Ovary (tissue), 9 donors: ENCODE measurements around the gene FAM131A. TPM values are rescaled to one million over a fixed set of nuclear protein-coding genes. Genes with fewer than 3 reads are reported as not detected.

Source experiments
- DNase-seq, 5 donors: peaks; one replicate each; pipeline ENCODE4 v3.0.0-alpha.2; 2019 to 2020
- H3K27ac ChIP-seq, 2 donors: fragments of 200-600 bp; one replicate each; pipeline versions ENCODE4 v1.5.1 to v1.8.0; 2019 to 2022
- H3K27me3 ChIP-seq: fragments of 200-600 bp; one replicate; pipeline ENCODE4 v1.8.0; 2022
- H3K36me3 ChIP-seq: fragments of 200-600 bp; sonication (generic); one replicate; pipeline ENCODE4 v1.5.1; 2019
- H3K4me1 ChIP-seq: one replicate; pipeline ENCODE4 v1.8.1; 2013; ENCODE audit warnings: mild to moderate bottlenecking, moderate library complexity; ENCODE audit not compliant: insufficient read depth
- H3K4me3 ChIP-seq: fragments of 200-600 bp; sonication (generic); one replicate; pipeline ENCODE4 v1.5.1; 2017
- H3K9me3 ChIP-seq, 2 donors: fragments of 200-600 bp in 1 of 2; sonication (generic) in 1 of 2; one replicate each; pipeline versions ENCODE4 v1.5.1 to v1.8.1; 2013 to 2019; ENCODE audit warnings: mild to moderate bottlenecking in 1 of 2, moderate library complexity in 1 of 2
- EP300 ChIP-seq: sonication (generic); formaldehyde crosslinking; IDR thresholded peaks from one replicate; pipeline ENCODE4 v1.6.1; 2017; ENCODE audit warnings: antibody characterized with exemption
- POLR2A ChIP-seq: fragments of 450-650 bp; IDR thresholded peaks from one replicate; pipeline ENCODE4 v1.6.1; 2017; ENCODE audit warnings: antibody characterized with exemption, mild to moderate bottlenecking, moderate library complexity
- WGBS, 3 donors: extraction: QIAGEN DNeasy Blood & Tissue Kit in 1 of 3; methylation state at CpG; one replicate each; pipeline versions ENCODE4 v1.1.5 to v1.1.7; 2013 to 2017; 5-methylcytosine and 5-hydroxymethylcytosine counted together
- intact Hi-C, 4 donors: fragments of 100-400 bp; cut with DNase I; formaldehyde crosslinking; loops; one replicate each; pipeline versions ENCODE4 v1.11.0 to v1.15.1; 2022 to 2023
- polyA plus RNA-seq, 2 donors: library from polyadenylated mRNA; stranded (reverse); fragments of 200-250 nt in 1 of 2; fragments of 350-450 nt in 1 of 2; fragmentation: Illumina TruSeq in 1 of 2; extraction: RNeasy Lipid Tissue Mini Kit (QIAGEN cat#74804) in 1 of 2; gene quantifications; one replicate each; pipeline ENCODE4 v1.2.3, GENCODE V29; 2013 to 2014
- small RNA-seq: library from RNA; depleted of rRNA; stranded (forward); fragments of <200 nt; gene quantifications from one replicate; pipeline ENCODE3, GENCODE V24; 2016
- total RNA-seq, 7 donors: library from RNA; depleted of rRNA in 2 of 7; stranded (reverse); fragments of >200 nt in 2 of 7; fragmentation: NEBNext Ultra II Directional in 3 of 7; extraction: Animal tissue kit (Norgen Biotek cat#: 25700) in 3 of 7; gene quantifications; one replicate each; pipeline versions ENCODE4 v1.1.0 to v1.2.4, GENCODE V29; 2016 to 2023
- TF ChIP-seq, protein P1 (sequence below), 3 donors: fragments of 450-650 bp in 2 of 3; fragments of 200-600 bp in 1 of 3; IDR thresholded peaks; one replicate each; pipeline versions ENCODE4 v1.5.1 to v1.8.0; 2016 to 2022; ENCODE audit warnings: antibody characterized with exemption in 3 of 3, mild to moderate bottlenecking in 1 of 3
- donor health status: DM: no; HTN: no; CAD: no; lungs with moderate emphysema.
- donor health status: DM: no; HTN: no; CAD: no.
- donor health status: Bipolar disorder and iron deficiency.
- donor health status: DM: yes; HTN: yes; CAD: no.
- donor health status: DM: no; HTN: no; CAD: no.
- donor health status: DM: yes; HTN: yes; CAD: no.

The FAM131A gene
- total and polyA plus RNA-seq, 9 donors = 8.7 to 37.8 (median 27.1) TPM

DNA sequence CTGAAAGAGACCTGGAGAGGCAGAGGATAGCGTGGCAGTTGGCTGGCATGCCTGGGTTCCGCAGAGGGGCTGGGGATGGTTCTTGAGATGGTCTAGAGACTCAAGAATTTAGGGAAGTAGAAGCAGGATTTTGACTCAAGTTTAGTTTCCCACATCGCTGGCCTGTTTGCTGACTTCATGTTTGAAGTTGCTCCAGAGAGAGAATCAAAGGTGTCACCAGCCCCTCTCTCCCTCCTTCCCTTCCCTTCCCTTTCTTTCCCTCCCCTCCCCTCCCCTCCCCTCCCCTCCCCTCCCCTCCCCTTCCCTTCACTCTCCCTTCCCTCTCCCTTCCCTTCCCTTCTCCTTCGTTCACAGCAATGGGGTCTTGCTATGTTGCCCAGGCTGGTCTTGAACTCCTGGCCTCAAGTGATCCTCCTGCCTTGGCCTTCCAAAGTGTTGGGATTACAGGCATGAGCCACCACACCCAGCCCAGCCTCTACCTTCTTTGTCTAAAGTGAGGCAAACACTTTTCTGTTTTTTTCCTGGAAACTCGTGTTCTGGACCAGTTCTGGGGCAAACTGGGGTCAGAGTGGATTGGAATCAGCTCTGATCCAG is 52.6 kb downstream of the FAM131A start:
- no peaks in the 10 kb centered on the region for H3K36me3 ChIP-seq
- H3K9me3 ChIP-seq = no peaks in the 10 kb centered on the region
- 88 to 92% (median 91%) methylated on average over 5 of the region's 5 CpGs for WGBS, 3 donors
- intact Hi-C loops = no loop called here
- H3K27me3 ChIP-seq = no peaks in the 10 kb centered on the region
- no peak overlapping the region for H3K27ac ChIP-seq
- DNase-seq = no peak
- no peak overlapping the region for H3K4me3 ChIP-seq
- TF ChIP-seq, protein P1, sequence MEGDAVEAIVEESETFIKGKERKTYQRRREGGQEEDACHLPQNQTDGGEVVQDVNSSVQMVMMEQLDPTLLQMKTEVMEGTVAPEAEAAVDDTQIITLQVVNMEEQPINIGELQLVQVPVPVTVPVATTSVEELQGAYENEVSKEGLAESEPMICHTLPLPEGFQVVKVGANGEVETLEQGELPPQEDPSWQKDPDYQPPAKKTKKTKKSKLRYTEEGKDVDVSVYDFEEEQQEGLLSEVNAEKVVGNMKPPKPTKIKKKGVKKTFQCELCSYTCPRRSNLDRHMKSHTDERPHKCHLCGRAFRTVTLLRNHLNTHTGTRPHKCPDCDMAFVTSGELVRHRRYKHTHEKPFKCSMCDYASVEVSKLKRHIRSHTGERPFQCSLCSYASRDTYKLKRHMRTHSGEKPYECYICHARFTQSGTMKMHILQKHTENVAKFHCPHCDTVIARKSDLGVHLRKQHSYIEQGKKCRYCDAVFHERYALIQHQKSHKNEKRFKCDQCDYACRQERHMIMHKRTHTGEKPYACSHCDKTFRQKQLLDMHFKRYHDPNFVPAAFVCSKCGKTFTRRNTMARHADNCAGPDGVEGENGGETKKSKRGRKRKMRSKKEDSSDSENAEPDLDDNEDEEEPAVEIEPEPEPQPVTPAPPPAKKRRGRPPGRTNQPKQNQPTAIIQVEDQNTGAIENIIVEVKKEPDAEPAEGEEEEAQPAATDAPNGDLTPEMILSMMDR (IDR thresholded peaks at IDR 0.05) = no peak
- TF ChIP-seq POLR2A (no peak), EP300 (no peak)
- no peaks in the 10 kb centered on the region for H3K4me1 ChIP-seq

GRCh38 chr3:184391266-184391665 is 53.9 kb downstream of the FAM131A start:
- intact Hi-C loops = no loop called here
- TF ChIP-seq EP300 = no peak
- TF ChIP-seq, protein P1 (IDR thresholded peaks at IDR 0.05) = no peak
- no peak for TF ChIP-seq POLR2A
- DNase-seq = no peak
- H3K4me3 ChIP-seq = no peak overlapping the region
- WGBS, 3 donors = 64 to 77% (median 67%) methylated on average over 3 of the region's 3 CpGs
- no peaks in the 10 kb centered on the region for H3K27me3 ChIP-seq
- H3K9me3 ChIP-seq = no peaks in the 10 kb centered on the region
- H3K36me3 ChIP-seq = no peaks in the 10 kb centered on the region
- no peak overlapping the region for H3K27ac ChIP-seq
- H3K4me1 ChIP-seq = no peaks in the 10 kb centered on the region

DNA sequence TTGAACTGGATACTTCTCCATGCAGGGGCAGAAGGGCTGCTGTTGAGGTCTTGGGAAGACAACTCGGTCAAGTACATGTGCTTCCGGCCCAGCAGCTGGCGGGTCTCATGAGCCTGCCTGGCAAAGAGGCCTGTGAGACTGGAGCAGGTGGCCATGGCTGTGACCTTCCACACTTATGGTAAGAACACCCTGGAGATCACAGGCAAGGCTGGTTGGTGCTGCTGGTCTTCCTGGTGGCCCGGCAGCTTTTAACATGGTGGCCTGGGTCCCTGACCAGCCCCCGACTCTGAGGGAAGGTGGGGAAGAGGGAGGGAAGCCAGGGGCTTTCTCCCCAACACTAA is 57.9 kb downstream of the FAM131A start:
- intact Hi-C loops = no loop called here
- H3K9me3 ChIP-seq = no peaks in the 10 kb centered on the region
- DNase-seq = peak in 1 of 5 donors; percentile 38
- no peaks in the 10 kb centered on the region for H3K36me3 ChIP-seq
- no peaks in the 10 kb centered on the region for H3K27me3 ChIP-seq
- H3K27ac ChIP-seq = no peak overlapping the region
- 62 to 72% (median 71%) methylated on average over 5 of the region's 5 CpGs for WGBS, 3 donors
- TF ChIP-seq, protein P1 (IDR thresholded peaks at IDR 0.05) = no peak
- no peak for TF ChIP-seq EP300
- TF ChIP-seq POLR2A = no peak
- H3K4me1 ChIP-seq = no peaks in the 10 kb centered on the region
- no peak overlapping the region for H3K4me3 ChIP-seq

Small RNAs within 50 kb of the gene (small RNA-seq; reads per million reads assigned to genes)
- 1,171 reads per million, percentile 97 among the genes with 10 or more reads in this experiment for gene SNORD66

Other genes with a start within 250 kb of the FAM131A start
- gene HTR3E, start 240.5 kb upstream of the FAM131A start, total RNA-seq = not detected
- gene HTR3E, start 240.5 kb upstream of the FAM131A start, polyA plus RNA-seq = not detected
- 10 to 100 TPM; 18.6 to 31.9 (median 28.7) TPM for gene EIF2B5, start 202.2 kb upstream of the FAM131A start, total RNA-seq
- 10 to 100 TPM; 26.2 to 42.4 TPM for gene EIF2B5, start 202.2 kb upstream of the FAM131A start, polyA plus RNA-seq
- 10 to 100 TPM; 30.2 to 93.8 (median 74.8) TPM for gene DVL3, start 182.2 kb upstream of the FAM131A start, total RNA-seq
- gene DVL3, start 182.2 kb upstream of the FAM131A start, polyA plus RNA-seq = 10 to 100 TPM; 40.8 to 48.1 TPM
- gene AP2M1, start 162.7 kb upstream of the FAM131A start, total RNA-seq = 100 to 1,000 TPM; 107 to 281 (median 252) TPM
- gene AP2M1, start 162.7 kb upstream of the FAM131A start, polyA plus RNA-seq = 100 to 1,000 TPM; 236 to 371 TPM
- 10 to 100 TPM; 56.6 to 82.0 (median 61.7) TPM for gene ABCF3, start 151.4 kb upstream of the FAM131A start, total RNA-seq
- 10 to 100 TPM; 30.2 to 42.8 TPM for gene ABCF3, start 151.4 kb upstream of the FAM131A start, polyA plus RNA-seq
- gene VWA5B2, start 108.0 kb upstream of the FAM131A start, total RNA-seq = 1 to 10 TPM in 1 of 7 donors, under 1 TPM in 5, not detected in 1; 0.24 to 5.9 (median 0.64) TPM
- gene VWA5B2, start 108.0 kb upstream of the FAM131A start, polyA plus RNA-seq = under 1 TPM; 0.15 to 0.36 TPM
- 10 to 100 TPM; 20.0 to 42.0 (median 23.0) TPM for gene ALG3, start 88.6 kb upstream of the FAM131A start, total RNA-seq
- gene ALG3, start 88.6 kb upstream of the FAM131A start, polyA plus RNA-seq = 10 to 100 TPM; 17.8 to 25.4 TPM
- gene EEF1AKMT4, start 87.9 kb upstream of the FAM131A start, total RNA-seq = 1 to 10 TPM; 1.6 to 3.3 (median 2.1) TPM
- 1 to 10 TPM in 1 of 2 donors, under 1 TPM in 1; 0.87 to 1.2 TPM for gene EEF1AKMT4, start 87.9 kb upstream of the FAM131A start, polyA plus RNA-seq
- gene CAMK2N2, start 76.0 kb upstream of the FAM131A start, total RNA-seq = under 1 TPM in 2 of 7 donors, not detected in 5; 0.23 to 0.26 TPM
- under 1 TPM; 0.08 to 0.13 TPM for gene CAMK2N2, start 76.0 kb upstream of the FAM131A start, polyA plus RNA-seq
- not detected for gene ECE2, start 61.6 kb upstream of the FAM131A start, total RNA-seq
- under 1 TPM in 1 of 2 donors, not detected in 1; 0.43 TPM for gene ECE2, start 61.6 kb upstream of the FAM131A start, polyA plus RNA-seq
- gene PSMD2, start 38.4 kb upstream of the FAM131A start, total RNA-seq = 100 to 1,000 TPM in 6 of 7 donors, 10 to 100 TPM in 1; 74.4 to 149 (median 138) TPM
- gene PSMD2, start 38.4 kb upstream of the FAM131A start, polyA plus RNA-seq = 100 to 1,000 TPM; 119 to 177 TPM
- gene EIF4G1, start 23.0 kb upstream of the FAM131A start, total RNA-seq = 100 to 1,000 TPM in 6 of 7 donors, 10 to 100 TPM in 1; 72.4 to 295 (median 212) TPM
- gene EIF4G1, start 23.0 kb upstream of the FAM131A start, polyA plus RNA-seq = 100 to 1,000 TPM; 110 to 159 TPM
- gene CLCN2, start 24.0 kb downstream of the FAM131A start, total RNA-seq = 10 to 100 TPM in 4 of 7 donors, 1 to 10 TPM in 3; 5.7 to 18.0 (median 15.4) TPM
- 10 to 100 TPM in 1 of 2 donors, 1 to 10 TPM in 1; 3.5 to 11.7 TPM for gene CLCN2, start 24.0 kb downstream of the FAM131A start, polyA plus RNA-seq
- 10 to 100 TPM; 47.3 to 86.9 (median 60.6) TPM for gene POLR2H, start 24.1 kb downstream of the FAM131A start, total RNA-seq
- 10 to 100 TPM; 52.6 to 67.2 TPM for gene POLR2H, start 24.1 kb downstream of the FAM131A start, polyA plus RNA-seq
- gene THPO, start 40.6 kb downstream of the FAM131A start, total RNA-seq = 1 to 10 TPM in 4 of 7 donors, under 1 TPM in 3; 0.34 to 2.0 (median 1.2) TPM
- 1 to 10 TPM in 1 of 2 donors, under 1 TPM in 1; 0.98 to 1.5 TPM for gene THPO, start 40.6 kb downstream of the FAM131A start, polyA plus RNA-seq
- 10 to 100 TPM; 11.5 to 37.3 (median 20.5) TPM for gene CHRD, start 42.5 kb downstream of the FAM131A start, total RNA-seq
- 10 to 100 TPM in 1 of 2 donors, 1 to 10 TPM in 1; 3.1 to 26.9 TPM for gene CHRD, start 42.5 kb downstream of the FAM131A start, polyA plus RNA-seq
- gene EPHB3, start 224.2 kb downstream of the FAM131A start, total RNA-seq = 10 to 100 TPM in 6 of 7 donors, 1 to 10 TPM in 1; 5.6 to 31.0 (median 16.1) TPM
- gene EPHB3, start 224.2 kb downstream of the FAM131A start, polyA plus RNA-seq = 1 to 10 TPM; 2.1 to 7.3 TPM